Urinary bladder (tissue), 4 donors: ENCODE data around the gene AKAP9. TPM values are rescaled to one million over a fixed set of nuclear protein-coding genes. Genes with fewer than 3 reads are reported as not detected.
"Not testable (repeated sequence)": the region's sequence is repeated elsewhere in the genome, so short reads cannot be mapped to it uniquely, and the experiment has no call there.

ENCODE experiments used
- DNase-seq: peaks from one replicate; pipeline ENCODE4 v3.0.0-alpha.2; 2015; ENCODE audit errors: extremely low spot score
- H3K27ac ChIP-seq: one replicate; pipeline ENCODE4 v1.5.1; 2013; ENCODE audit warnings: low read depth, mild to moderate bottlenecking, moderate library complexity
- H3K36me3 ChIP-seq: one replicate; pipeline ENCODE4 v1.6.1; 2013; ENCODE audit warnings: mild to moderate bottlenecking, moderate library complexity; ENCODE audit not compliant: insufficient read depth
- H3K4me1 ChIP-seq: one replicate; pipeline ENCODE4 v1.6.1; 2013; ENCODE audit warnings: mild to moderate bottlenecking, moderate library complexity; ENCODE audit not compliant: insufficient read depth
- H3K4me3 ChIP-seq: one replicate; pipeline ENCODE4 v1.5.1; 2013; ENCODE audit warnings: low read depth, low read length
- WGBS: extraction: QIAGEN DNeasy Blood & Tissue Kit; methylation state at CpG from one replicate; pipeline ENCODE4 v1.1.7; 2013; 5-methylcytosine and 5-hydroxymethylcytosine counted together
- polyA plus RNA-seq: library from polyadenylated mRNA; stranded (reverse); fragments of 200-250 nt; gene quantifications from one replicate; pipeline ENCODE4 v1.2.3, GENCODE V29; 2013
- total RNA-seq: library from RNA; depleted of rRNA; stranded (reverse); fragments of >200 nt; gene quantifications from one replicate; pipeline ENCODE4 v1.2.3, GENCODE V29; 2014
- donor health status: healthy with polysubstance abuse.
- donor health status: healthy.

The AKAP9 gene
- total and polyA plus RNA-seq, 2 donors, result 11.7 to 180 TPM

DNA sequence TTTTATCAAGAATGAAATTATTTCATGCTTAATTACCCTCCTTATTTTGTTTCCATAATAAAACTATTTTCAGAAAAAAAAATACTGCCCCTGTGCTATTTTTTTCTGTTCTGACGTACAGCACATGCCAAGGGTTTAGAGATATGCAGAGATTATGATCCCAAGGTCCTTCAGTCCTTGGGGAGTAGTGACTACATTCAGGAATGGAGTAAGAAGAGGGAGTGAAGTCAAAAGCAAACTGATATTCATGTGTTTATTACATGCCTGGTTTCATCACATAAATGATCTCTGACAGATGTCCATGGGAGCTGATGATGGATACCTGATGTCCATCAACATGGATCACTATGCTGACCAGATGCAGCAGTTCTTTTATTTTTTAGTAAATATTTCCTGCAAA, 17.2 kb downstream of the AKAP9 start:
- H3K27ac ChIP-seq, result no peak overlapping the region
- no peak for DNase-seq
- no peak overlapping the region for H3K4me3 ChIP-seq
- H3K4me1 ChIP-seq, result no peaks in the 10 kb centered on the region
- H3K36me3 ChIP-seq, result no peaks in the 10 kb centered on the region
- 45% methylated on average over 1 of the region's 1 CpG for WGBS

DNA sequence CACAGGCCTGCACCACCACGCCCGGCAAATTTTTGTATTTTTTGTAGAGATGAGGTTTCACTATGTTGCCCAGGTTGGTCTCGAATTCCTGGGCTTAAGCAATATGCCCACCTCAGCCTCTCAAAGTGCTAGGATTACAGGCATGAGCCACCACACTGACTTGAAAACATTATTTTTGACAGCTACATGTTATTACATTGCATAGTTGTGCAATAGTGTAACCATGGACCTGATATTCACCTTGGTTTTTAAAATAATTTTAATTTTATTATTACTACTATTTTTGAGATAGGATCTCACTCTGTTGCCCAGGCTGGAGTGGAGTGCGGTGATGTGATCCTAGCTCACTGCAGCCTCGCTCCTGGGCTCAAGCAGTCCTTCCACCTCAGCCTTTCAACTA, 18.4 kb downstream of the AKAP9 start:
- Histone ChIP-seq H3K36me3 (no peaks in the 10 kb centered on the region), H3K4me3 (no peak overlapping the region), H3K27ac (no peak overlapping the region), H3K4me1 (no peaks in the 10 kb centered on the region)
- no peak for DNase-seq
- 57% methylated on average over 5 of the region's 5 CpGs for WGBS

DNA sequence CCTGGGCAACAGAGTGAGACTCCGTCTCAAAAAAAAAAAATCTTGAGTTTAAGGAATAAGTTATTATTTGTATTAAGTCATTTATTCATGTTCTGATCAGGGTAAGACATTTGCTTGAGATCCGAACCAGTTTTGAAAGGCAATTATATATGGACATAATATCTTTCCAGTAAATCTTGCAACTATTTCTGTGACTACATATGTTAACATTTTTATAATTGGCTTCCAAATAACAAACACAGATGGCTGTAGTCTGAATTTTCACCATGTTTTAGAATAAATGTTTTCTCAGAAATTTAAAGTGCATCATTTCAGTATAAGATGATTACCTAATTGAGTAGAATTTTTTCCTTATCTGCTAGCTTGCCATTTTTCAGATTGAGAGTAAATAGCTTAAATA, 21.2 kb downstream of the AKAP9 start:
- no peak for DNase-seq
- H3K4me3 ChIP-seq, result no peak overlapping the region
- no peaks in the 10 kb centered on the region for H3K36me3 ChIP-seq
- H3K27ac ChIP-seq, result no peak overlapping the region
- 97% methylated on average over 2 of the region's 2 CpGs for WGBS
- H3K4me1 ChIP-seq, result no peaks in the 10 kb centered on the region

DNA sequence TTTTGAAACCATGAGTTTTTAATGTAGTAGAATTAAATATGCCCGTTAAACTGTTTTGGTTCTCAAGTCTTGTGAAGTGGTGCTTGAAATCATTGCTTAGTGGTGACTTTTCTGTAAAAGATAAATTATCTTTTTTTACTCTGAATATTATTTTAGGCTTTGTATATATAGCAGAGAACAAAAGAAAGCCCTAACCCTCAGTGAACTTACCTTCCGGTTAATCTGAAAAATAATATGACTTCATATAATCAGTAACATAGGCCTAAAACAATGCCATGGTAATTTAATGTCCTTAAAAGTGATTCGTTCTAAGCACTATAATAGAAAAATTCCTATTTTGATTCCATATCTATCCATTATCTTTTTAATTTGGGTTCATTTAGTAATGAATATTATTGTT, 21.8 kb downstream of the AKAP9 start:
- Histone ChIP-seq H3K36me3 (no peaks in the 10 kb centered on the region), H3K27ac (no peak overlapping the region), H3K4me3 (no peak overlapping the region), H3K4me1 (no peaks in the 10 kb centered on the region)
- 94% methylated on average over 3 of the region's 3 CpGs for WGBS
- no peak for DNase-seq

DNA sequence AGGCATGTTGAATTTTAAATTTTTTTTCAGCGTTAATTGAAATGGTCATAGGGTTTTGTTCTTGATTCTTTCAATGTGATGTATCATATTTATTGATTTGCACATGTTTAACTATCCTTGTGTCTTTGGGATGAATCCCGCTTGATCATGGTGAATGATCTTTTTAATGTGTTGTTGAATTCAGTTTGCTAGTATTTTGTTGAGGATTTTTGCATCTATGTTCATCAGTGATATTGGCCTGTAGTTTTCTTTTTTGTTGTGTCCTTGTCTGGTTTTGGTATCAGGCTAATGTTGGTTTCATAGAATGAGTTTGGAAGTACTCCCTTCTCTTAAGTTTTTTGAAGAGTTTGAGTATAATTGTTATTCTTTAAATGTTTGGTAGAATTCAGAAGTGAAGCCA, 26.9 kb downstream of the AKAP9 start:
- H3K27ac ChIP-seq, H3K4me1 ChIP-seq, DNase-seq, H3K4me3 ChIP-seq, H3K36me3 ChIP-seq: not testable (repeated sequence)
- WGBS, result 99% methylated on average over 2 of the region's 2 CpGs

DNA sequence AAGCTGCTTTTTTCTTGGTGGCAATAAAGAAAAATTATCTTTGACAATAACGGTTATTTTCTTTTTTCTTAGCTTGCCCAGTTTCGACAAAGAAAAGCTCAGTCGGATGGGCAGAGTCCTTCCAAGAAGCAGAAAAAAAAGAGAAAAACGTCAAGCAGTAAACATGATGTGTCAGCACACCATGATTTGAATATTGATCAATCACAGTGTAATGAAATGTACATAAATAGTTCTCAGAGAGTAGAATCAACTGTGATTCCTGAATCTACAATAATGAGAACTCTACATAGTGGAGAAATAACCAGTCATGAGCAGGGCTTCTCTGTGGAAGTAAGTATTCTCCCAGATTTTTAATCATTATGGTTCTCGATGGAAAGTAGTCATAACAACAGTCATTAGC, 33.0 kb downstream of the AKAP9 start:
- 90% methylated on average over 5 of the region's 5 CpGs for WGBS
- H3K36me3 ChIP-seq, result no peaks in the 10 kb centered on the region
- H3K4me3 ChIP-seq, result no peak overlapping the region
- H3K27ac ChIP-seq, result no peak overlapping the region
- no peaks in the 10 kb centered on the region for H3K4me1 ChIP-seq
- DNase-seq, result no peak

DNA sequence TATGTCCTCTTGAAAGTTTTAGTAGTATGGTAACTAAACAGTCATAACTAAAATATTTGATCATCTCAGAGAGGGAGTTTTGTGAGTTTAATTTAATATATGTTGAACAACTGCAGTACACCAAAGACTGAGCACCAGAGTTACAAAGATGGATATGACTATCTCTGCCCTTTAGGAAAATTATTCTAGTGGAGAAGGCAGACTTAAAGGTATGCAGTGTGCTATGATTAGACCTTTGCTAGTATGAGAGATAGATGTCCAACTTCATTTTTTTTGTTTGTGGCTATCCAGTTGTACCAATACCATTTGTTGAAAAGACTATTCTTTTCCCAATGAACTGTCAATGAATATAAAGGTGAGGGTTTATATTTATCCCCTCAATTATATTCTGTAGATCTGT, 33.4 kb downstream of the AKAP9 start:
- no peaks in the 10 kb centered on the region for H3K36me3 ChIP-seq
- no peak overlapping the region for H3K27ac ChIP-seq

DNA sequence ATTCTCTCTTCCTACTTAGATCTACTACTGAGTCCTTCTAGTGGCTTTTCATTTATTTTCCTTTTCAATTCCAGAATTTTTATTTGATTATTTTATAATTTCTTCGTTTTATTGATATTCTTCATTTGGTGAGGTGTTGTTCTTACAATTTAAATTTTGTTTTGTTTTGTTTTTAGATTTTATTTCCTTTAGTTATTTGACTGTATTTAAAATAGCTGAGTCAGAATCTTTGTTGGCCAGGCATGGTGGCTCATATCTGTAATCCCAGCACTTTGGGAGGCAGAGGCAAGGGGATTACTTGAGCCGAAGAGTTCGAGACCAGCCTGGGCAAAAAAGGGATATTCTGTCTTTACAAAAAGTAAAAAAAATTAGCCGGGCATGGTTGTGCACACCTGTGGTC, 36.1 kb downstream of the AKAP9 start:
- H3K27ac ChIP-seq, result no peak overlapping the region
- H3K36me3 ChIP-seq, result no peaks in the 10 kb centered on the region
- H3K4me3 ChIP-seq, result no peak overlapping the region
- no peak for DNase-seq
- no peaks in the 10 kb centered on the region for H3K4me1 ChIP-seq
- WGBS, result 99% methylated on average over 4 of the region's 4 CpGs

More for the DNA sequence above, 33.4 kb downstream of the AKAP9 start:
- DNase-seq, result no peak
- Histone ChIP-seq H3K4me3 (no peak overlapping the region), H3K4me1 (no peaks in the 10 kb centered on the region)

DNA sequence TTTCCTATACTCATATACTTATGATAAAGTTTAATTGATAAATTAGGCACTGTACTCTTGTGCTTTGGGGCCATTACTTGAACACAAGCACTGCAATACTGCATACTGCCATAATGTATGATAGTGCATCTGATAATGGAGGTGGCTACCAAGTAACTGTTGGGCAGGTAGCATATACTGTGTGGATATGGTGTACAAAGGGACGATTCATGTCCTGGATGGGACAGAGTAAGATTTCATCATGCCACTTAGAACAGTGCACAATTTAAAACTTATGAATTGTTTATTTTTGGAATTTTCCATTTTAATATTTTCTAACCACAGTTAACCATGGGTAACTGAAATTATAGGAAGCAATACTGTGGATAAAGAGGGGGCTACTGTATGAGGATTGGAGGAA, 38.9 kb downstream of the AKAP9 start:
- 92% methylated on average over 1 of the region's 1 CpG for WGBS
- Histone ChIP-seq H3K4me1 (no peaks in the 10 kb centered on the region), H3K27ac (no peak overlapping the region), H3K36me3 (no peaks in the 10 kb centered on the region), H3K4me3 (no peak overlapping the region)
- no peak for DNase-seq

DNA sequence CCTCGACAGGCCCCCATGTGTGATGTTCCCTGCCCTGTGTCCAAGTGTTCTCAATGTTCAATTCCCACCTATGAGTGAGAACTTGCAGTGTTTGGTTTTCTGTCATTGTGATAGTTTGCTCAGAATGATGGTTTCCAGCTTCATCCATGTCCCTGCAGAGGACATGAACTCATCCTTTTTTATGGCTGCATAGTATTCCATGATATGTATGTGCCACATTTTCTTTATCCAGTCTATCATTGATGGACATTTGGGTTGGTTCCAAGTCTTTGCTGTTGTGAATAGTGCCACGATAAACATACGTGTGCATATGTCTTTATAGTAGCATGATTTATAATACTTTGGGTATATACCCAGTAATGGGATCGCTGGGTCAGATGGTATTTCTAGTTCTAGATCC, 41.7 kb downstream of the AKAP9 start:
- not testable (repeated sequence) for H3K4me1 ChIP-seq, H3K36me3 ChIP-seq, H3K4me3 ChIP-seq, H3K27ac ChIP-seq, DNase-seq
- WGBS, result 98% methylated on average over 4 of the region's 4 CpGs

DNA sequence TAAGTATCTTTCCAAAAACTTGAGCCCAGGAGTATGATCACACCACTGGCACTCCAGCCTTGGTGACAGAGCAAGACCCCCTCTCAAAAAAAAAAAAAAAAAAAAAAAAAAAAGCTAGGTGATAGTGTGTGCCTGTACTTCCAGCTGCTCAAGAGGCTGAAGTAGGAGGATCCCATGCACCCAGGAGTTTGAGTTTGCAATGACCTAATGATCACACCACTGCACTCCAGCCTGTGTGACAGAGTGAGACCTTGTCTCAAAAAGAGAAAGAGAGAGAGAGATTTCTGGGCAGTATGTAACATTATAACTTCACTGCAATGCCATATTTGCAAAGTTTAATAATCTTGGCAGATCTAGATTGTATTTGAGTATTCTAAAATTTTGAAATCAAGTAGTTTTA, 47.6 kb downstream of the AKAP9 start:
- no peak for DNase-seq
- Histone ChIP-seq H3K4me3 (no peak overlapping the region), H3K27ac (no peak overlapping the region), H3K4me1 (no peaks in the 10 kb centered on the region), H3K36me3 (no peaks in the 10 kb centered on the region)

DNA sequence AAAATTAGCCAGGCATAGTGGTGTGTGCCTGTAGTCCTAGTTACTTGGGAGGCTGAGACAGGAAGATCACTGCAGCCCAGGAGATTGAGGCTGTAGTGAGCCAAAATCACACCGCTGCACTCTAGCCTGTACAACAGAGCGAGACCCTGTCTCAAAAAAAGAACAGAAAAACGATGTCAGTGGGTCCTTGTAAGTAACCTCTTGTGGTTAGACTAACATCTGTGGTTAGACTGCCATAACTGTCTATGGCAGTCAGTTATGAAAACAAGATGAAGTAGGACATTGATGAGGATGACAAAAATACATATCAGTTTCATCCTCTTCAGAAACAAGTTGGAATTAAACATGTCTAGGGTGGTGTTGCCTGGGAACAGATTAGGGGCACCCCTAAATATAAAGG, 53.3 kb downstream of the AKAP9 start:
- WGBS, result 93% methylated on average over 3 of the region's 3 CpGs
- DNase-seq, result no peak
- no peaks in the 10 kb centered on the region for H3K4me1 ChIP-seq
- H3K27ac ChIP-seq, result no peak overlapping the region
- no peak overlapping the region for H3K4me3 ChIP-seq
- H3K36me3 ChIP-seq, result no peaks in the 10 kb centered on the region

DNA sequence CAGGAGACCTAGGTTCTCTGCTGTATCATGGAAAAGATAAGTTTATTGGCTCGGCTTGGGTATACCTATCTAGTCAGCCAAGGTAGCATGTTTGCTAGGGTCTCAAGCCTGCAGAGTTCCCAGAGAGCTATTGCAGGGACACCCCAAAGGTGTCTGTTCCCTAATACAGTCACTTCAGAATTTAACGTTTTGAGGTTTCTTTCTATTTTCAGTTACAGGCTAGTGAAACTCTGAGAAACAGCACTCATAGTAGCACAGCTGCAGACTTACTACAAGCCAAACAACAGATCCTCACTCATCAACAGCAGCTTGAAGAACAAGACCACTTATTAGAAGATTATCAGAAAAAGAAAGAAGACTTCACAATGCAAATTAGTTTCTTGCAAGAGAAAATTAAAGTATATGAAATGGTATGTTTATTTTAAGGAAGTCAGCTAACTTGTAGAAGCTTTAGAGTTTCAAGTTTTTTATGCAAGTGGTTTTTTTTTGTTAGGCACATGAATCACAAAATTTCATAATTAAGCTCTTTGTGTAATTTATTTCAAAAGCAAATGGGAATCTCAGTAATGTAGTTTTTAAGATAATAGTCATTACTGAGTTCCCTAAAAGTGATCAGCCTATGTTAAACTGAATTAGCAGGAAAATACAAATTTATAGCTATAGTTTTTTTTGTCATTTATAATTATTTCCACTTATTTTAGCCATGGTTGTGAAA, 54.9 kb downstream of the AKAP9 start:
- no peak overlapping the region for H3K27ac ChIP-seq
- H3K36me3 ChIP-seq, result no peaks in the 10 kb centered on the region
- DNase-seq, result no peak
- H3K4me3 ChIP-seq, result no peak overlapping the region
- H3K4me1 ChIP-seq, result no peaks in the 10 kb centered on the region
- WGBS, result 88% methylated on average over 2 of the region's 2 CpGs

DNA sequence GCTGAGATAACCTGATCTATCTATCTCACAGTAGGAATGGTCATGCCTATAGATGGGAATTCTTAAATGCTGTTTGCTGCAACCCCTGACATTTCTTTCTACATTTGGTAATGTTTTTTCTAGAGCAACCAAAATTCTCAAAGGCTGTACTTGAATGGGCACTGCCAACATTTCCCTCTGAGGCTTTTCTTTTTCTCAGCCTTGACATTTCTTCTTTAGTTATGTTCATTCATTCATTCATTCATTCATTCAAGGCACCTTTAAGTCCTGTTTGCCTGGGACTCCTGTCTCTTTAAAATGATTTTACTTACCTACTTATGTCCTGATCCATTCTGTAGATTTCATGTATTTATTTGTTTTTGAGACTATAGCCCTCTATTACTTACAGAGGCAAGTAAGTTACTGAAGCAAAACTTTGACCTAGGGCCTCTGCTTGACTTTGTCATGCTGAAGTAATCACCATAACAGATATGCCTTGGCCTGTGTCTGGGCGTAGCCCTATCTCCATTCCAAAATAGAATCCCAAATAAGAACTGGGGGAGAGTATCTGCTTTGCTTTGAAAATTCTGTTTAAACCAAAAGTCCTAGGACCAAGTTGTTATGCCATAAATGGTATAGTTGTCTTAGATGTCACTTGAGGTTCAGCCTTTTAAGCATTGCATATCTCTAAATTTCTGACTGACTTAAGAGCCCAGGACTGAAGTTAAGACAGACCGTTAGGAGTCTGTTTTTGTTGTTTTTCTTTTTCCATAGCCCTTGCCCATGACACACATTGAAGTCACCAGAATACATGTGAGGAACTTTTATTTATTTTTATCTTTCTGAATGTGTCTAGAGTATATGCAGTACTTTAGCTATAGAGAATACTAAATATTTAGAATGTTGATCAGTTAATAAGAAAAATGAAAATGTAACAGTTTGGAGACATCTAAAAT, 59.2 kb downstream of the AKAP9 start:
- Histone ChIP-seq H3K36me3 (no peaks in the 10 kb centered on the region), H3K4me3 (no peak overlapping the region), H3K27ac (no peak overlapping the region), H3K4me1 (no peaks in the 10 kb centered on the region)
- 94% methylated on average over 2 of the region's 2 CpGs for WGBS
- DNase-seq, result no peak
